BE2C (cell line): Measurements from ENCODE around the gene LMOD1.

Source experiments
- DNase-seq: peaks from one replicate; pipeline ENCODE4 v3.0.0-alpha.2; 2020
- H3K27me3 ChIP-seq: fragments of 250-450 bp; sonication (Bioruptor Pico); 2 replicates; pipeline ENCODE4 v1.5.1; 2020; ENCODE audit warnings: mild to moderate bottlenecking
- H3K36me3 ChIP-seq: fragments of 250-450 bp; sonication (Bioruptor Pico); 2 replicates; pipeline ENCODE4 v1.5.1; 2020; ENCODE audit warnings: mild to moderate bottlenecking
- H3K4me1 ChIP-seq: fragments of 250-450 bp; sonication (Bioruptor Pico); 2 replicates; pipeline ENCODE4 v1.5.1; 2020
- H3K4me3 ChIP-seq: 2 replicates; pipeline ENCODE4 v1.5.1; 2011; ENCODE audit warnings: low read depth, low read length
- H3K9me3 ChIP-seq: fragments of 250-450 bp; sonication (Bioruptor Pico); 2 replicates; pipeline ENCODE4 v1.5.1; 2020
- TF ChIP-seq, protein P1 (sequence below): IDR thresholded peaks from 2 replicates; pipeline ENCODE4 v1.5.1; 2012; ENCODE audit warnings: mild to moderate bottlenecking, low read depth, low read length

Gene LMOD1

DNA sequence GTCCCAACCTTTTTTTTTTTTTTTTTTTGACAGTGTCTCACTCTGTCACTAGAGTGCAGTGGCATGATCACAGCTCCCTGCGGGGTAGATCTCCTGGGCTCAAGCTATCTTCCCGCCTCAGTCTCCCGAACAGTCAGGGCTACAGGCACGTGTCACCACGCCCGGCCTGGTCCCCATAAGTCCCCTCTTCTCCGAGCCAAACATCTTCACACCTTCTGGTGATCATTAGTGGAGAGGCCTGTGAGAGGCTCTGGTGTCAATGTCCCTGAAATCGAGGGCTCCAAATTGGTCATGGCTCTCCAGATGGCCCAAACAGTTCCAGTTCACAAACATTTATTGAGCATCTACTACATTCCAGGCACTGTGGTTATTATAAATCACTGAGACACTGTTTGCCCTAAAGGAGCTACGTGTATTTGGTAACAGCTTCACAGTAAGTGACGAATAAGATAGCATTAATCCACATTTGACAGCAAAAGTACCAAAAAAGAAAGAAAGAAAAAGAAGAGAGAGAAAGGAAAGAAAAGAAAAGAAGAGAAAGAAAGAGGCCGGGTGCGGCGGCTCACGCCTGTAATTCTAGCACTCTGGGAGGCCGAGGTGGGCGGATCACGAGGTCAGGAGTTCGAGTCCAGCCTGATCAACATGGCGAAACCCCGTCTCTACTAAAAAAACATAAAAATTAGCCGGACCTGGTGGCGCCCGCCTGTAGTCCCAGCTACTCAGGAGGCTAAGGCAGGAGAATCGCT lies 8.1 kb upstream of the LMOD1 start:
- H3K4me1 ChIP-seq, result no peaks in the 10 kb centered on the region
- H3K4me3 ChIP-seq, result peak overlapping the region; percentile 96
- H3K27me3 ChIP-seq, result no peaks in the 10 kb centered on the region
- no peaks in the 10 kb centered on the region for H3K9me3 ChIP-seq
- no peak for DNase-seq
- H3K36me3 ChIP-seq, result peaks cover 25% of the 10 kb centered on the region
- TF ChIP-seq, protein P1, sequence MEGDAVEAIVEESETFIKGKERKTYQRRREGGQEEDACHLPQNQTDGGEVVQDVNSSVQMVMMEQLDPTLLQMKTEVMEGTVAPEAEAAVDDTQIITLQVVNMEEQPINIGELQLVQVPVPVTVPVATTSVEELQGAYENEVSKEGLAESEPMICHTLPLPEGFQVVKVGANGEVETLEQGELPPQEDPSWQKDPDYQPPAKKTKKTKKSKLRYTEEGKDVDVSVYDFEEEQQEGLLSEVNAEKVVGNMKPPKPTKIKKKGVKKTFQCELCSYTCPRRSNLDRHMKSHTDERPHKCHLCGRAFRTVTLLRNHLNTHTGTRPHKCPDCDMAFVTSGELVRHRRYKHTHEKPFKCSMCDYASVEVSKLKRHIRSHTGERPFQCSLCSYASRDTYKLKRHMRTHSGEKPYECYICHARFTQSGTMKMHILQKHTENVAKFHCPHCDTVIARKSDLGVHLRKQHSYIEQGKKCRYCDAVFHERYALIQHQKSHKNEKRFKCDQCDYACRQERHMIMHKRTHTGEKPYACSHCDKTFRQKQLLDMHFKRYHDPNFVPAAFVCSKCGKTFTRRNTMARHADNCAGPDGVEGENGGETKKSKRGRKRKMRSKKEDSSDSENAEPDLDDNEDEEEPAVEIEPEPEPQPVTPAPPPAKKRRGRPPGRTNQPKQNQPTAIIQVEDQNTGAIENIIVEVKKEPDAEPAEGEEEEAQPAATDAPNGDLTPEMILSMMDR, result no peak

DNA sequence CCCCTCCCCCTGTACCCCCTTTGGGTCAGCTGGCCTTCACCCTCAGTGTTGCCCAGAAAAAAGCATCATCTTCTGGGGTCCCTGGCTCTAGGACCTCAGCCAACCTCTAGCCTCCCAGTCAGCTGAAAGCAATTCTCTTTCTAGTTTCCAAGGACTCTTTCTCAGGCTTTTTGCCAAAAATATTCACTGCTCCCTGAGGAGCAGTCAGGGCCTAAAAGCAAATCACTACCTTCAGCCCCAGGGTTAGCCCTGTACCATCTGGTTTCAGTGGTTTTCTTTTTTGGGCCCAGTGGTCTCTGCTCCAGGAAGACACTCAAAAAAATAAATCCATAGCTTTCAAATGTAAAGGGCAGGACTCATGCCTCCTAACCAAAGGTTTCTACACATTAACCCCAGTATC lies 3.1 kb upstream of the LMOD1 start:
- no peaks in the 10 kb centered on the region; the same call in 1 of the 2 replicates for H3K4me1 ChIP-seq

DNA sequence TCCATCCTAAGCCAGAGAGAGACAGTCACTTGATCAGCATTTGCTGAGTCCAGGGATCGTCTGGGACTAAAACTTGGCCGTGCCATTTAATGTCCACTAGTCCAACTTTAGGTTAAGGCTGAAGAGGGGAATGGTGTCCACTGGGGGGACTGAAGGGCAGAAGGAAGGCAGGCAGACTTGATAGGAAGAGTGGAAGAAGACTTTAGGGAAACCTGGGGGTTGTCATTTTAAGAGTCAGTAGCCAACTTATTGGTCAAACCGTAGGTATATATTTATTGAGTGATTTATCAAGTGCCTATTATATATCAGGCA lies 1.3 kb upstream of the LMOD1 start:
- Histone ChIP-seq H3K4me3 (no peak overlapping the region), H3K4me1 (no peaks in the 10 kb centered on the region; the same call in 1 of the 2 replicates), H3K9me3 (no peaks in the 10 kb centered on the region), H3K27me3 (no peaks in the 10 kb centered on the region), H3K36me3 (no peaks in the 10 kb centered on the region)
- no peak for DNase-seq
- TF ChIP-seq, protein P1, result no peak

More for the DNA sequence above, 3.1 kb upstream of the LMOD1 start:
- Histone ChIP-seq H3K9me3 (no peaks in the 10 kb centered on the region), H3K4me3 (no peak overlapping the region), H3K36me3 (no peaks in the 10 kb centered on the region), H3K27me3 (no peaks in the 10 kb centered on the region)
- TF ChIP-seq, protein P1, result no peak
- DNase-seq, result no peak

DNA sequence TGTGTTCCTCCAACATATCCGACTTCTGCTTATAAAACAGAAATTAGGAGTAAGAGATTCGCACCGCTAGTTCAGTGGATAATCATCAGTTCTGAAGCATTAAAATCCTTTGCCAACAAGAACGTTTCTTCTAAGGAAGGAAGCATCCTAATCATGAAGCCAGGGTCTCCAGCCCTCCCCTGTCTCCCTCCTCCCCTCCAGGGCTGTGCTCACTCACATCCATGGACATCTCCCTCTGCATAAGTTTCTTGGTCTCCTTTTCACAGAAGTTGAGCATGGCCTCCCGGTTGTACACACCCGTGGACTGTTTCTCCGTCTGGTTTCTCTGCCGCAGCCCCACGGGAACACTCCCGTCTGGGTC lies 505 bp downstream of the LMOD1 start:
- H3K4me1 ChIP-seq, result no peaks in the 10 kb centered on the region; the same call in 1 of the 2 replicates
- H3K36me3 ChIP-seq, result no peaks in the 10 kb centered on the region
- no peaks in the 10 kb centered on the region for H3K9me3 ChIP-seq
- H3K4me3 ChIP-seq, result peak overlapping the region; percentile 62
- H3K27me3 ChIP-seq, result no peaks in the 10 kb centered on the region
- DNase-seq, result no peak
- TF ChIP-seq, protein P1, result no peak

DNA sequence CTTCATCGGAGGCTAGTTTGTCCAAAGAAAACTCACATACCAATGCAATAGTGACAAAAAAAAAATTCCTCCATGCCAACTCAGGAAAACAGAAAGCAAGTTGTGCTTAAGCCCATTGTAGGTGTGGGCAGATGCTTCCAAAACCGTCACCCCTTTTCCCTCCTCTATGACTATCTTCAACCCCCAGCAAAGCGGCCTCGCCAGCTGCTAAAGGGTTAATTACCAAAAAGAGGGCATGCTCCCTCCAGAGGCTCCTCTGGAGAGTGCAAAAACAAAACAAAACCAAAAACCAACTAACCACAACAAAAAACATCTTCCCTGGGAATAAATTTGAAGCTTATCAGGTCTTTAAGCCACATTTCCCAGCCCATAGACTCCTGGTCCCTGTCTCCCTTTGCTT lies 1.2 kb downstream of the LMOD1 start:
- Histone ChIP-seq H3K27me3 (no peaks in the 10 kb centered on the region), H3K4me3 (no peak overlapping the region), H3K36me3 (no peaks in the 10 kb centered on the region), H3K9me3 (no peaks in the 10 kb centered on the region), H3K4me1 (no peaks in the 10 kb centered on the region; the same call in 1 of the 2 replicates)
- TF ChIP-seq, protein P1, result peak; percentile 45
- DNase-seq, result no peak

DNA sequence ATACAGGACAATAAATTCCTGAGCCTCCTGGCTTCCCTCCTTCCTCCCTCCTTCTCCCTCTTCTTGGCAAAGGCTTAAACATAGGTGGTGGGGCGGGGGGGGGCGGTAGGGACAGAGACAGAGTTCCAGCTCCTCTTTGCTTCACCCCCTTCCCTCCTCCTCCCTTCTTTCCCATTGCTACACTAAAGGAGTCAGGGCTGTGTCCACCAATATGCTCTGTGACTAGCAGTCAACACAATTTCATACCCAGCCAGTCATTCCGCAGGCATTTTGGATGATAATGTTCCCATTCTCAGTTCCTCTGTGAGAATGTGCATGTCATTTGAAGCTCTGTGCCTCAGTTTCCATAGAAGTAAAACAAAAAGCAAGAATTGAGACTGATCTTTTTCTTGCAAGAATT lies 1.7 kb downstream of the LMOD1 start:
- no peaks in the 10 kb centered on the region for H3K27me3 ChIP-seq
- TF ChIP-seq, protein P1, result no peak
- H3K36me3 ChIP-seq, result no peaks in the 10 kb centered on the region
- H3K4me1 ChIP-seq, result no peaks in the 10 kb centered on the region; the same call in 1 of the 2 replicates
- H3K9me3 ChIP-seq, result no peaks in the 10 kb centered on the region
- H3K4me3 ChIP-seq, result no peak overlapping the region
- DNase-seq, result no peak
